SHP77 (cell line): Measurements from ENCODE around the gene ACO2.

Experiments used
- DNase-seq, 2 experiments: peaks; one replicate each; lab custom pipeline; 2025; lab: John Stamatoyannopoulos, UW

Gene ACO2

DNA sequence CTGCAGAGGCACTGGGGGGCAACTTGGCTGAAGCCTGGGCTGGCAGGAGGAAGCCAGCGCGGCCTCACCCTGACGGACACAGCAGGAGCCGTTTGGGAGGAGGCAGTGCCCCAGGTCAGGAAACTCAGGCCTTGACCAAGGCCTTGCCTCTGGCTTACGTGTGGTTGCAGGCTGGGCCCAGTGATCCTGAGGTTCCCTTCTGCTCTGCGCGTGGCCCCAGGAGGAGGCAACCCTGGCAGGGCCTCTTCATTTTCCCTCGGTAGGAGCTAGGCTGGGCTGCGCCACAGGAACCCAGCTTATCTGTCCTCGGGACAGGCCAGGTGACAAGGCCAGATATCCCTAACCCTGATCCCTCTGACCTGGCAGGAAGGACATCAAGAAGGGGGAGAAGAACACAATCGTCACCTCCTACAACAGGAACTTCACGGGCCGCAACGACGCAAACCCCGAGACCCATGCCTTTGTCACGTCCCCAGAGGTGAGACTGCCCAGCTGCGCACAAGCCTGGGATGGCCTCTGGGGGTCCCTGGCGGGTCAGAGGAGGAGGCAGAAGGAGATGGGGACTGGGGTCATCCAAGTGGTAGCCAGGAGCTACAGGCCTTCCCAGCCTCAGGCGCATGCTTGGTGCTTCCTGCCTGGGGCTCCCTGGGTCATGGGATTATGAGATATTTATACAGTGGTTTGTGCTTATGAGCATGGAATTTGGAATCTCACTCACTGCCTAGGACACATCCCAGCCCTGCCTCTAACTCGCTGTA, 54.7 kb downstream of the ACO2 start:
- no peak for DNase-seq

DNA sequence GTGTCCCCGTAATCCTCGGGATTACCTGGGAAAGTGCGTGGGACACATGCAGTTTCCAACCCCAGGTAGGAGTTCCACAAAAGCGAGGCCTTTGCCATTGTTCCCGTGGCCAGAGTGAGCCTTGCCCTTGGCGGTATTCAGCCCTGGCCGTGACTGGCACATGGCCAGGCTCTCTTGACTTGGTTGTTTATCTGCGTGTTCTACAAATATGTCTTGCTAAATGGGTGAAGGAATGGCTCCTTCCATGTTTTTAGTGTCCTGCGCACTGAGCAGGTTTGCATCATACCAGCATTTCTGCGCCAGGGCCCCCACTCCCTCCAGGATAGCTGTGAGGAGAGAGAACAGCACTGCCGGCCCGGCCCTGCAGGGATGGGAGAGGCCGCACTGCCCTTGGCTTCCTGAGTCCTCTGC, 55.3 kb downstream of the ACO2 start:
- DNase-seq = no peak

DNA sequence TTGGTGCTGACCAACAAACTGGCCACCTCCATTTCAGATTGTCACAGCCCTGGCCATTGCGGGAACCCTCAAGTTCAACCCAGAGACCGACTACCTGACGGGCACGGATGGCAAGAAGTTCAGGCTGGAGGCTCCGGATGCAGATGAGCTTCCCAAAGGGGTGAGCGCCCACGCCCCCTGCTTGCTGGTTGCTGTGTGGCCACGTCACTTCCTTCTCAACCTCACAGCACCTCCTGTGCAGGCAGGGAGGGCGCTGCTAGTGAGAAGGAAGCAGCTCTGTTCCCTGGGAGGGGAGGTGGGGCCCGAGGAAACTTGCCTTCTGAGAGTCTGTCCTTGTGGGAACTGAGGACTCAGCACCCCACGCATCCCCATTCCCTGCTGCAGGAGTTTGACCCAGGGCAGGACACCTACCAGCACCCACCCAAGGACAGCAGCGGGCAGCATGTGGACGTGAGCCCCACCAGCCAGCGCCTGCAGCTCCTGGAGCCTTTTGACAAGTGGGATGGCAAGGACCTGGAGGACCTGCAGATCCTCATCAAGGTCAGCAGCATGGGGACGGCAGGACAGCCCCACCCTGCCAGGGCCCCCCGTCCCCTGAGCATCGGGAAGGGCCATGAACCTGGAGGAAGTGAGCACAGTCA, 56.0 kb downstream of the ACO2 start:
- no peak for DNase-seq

DNA sequence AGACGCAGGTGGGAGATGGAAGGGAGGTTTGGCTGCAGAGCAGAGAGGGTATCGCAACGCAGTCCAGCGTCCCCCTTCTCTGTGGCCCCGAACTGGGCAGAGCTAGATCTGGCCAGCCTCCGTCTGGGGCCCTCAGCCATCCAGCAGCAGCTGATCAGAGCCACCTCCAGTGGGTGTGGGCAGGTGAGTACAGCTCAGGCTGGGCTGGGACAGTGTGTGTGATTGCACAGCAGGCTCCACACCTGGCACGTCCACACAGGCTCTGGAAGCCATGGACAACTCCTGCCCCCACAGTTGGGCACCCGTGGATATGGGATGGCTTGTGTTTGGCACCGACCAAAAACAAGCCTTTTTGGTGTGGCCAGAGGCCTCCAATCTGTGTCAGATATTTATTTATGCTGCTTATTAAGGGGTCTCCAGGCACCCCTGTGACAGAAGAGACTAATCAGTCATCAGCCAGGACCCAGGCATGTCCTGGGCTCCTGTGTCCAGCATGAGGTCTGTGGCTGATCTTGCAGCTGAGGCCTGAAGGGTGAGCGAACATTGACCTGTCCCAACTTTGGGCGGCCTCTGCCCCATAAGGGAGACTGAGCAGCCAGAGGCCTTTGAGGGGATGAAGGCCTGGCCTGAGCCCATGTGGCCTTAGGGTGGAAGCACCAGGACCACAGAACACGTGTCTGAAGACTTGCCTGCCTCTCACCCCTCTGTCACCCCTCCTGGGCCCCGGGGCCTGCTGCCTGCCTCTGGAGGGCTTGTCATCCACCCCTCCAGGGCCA, 56.7 kb downstream of the ACO2 start:
- no peak for DNase-seq

DNA sequence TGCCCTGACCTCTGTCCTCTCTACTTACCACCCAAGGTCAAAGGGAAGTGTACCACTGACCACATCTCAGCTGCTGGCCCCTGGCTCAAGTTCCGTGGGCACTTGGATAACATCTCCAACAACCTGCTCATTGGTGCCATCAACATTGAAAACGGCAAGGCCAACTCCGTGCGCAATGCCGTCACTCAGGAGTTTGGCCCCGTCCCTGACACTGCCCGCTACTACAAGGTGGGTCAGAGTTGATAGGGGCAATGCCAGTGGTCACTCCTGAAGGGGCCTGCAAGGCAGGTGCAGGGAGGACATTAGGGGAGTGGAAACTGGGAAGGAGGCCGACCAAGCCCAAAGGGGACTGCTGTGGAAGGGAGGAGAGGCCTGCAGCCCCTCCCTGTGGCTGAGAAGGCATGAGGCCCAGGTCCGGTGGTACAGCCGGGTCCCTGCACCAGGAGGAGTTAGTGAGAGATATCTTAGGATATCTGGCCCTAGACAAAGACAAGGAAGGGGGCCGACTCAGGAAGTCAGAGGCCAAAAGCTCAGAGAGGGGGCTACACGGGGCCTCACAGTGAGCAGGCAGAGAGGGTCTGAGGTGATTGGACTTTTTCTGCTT, 57.4 kb downstream of the ACO2 start:
- no peak for DNase-seq

- peak in 1 of 2 experiments; percentile 16 for DNase-seq
These were observed 58.2 kb downstream of the ACO2 start for GRCh38 chr22:41526830-41527799.

DNA sequence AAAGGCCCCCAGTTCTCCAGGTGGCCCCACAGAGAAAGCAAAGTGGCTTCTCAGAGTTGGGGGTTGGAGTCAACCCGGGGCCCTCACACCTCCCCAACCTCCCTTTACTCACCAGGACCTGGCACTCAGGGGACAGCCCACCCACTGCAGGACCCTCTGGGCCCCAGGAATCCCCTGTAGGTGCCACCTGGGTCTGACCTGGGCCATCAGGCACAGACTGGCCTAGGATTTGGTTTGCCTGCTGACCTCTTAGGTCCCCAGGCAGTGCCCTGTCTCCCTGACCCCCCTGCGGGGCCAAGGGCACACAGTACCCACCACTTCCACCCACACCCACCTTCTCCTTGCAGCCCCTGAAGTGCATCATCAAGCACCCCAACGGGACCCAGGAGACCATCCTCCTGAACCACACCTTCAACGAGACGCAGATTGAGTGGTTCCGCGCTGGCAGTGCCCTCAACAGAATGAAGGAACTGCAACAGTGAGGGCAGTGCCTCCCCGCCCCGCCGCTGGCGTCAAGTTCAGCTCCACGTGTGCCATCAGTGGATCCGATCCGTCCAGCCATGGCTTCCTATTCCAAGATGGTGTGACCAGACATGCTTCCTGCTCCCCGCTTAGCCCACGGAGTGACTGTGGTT, 59.3 kb downstream of the ACO2 start:
- DNase-seq = no peak

- no peak for DNase-seq
These were observed 60.1 kb downstream of the ACO2 start for GRCh38 chr22:41528938-41529561.

DNA sequence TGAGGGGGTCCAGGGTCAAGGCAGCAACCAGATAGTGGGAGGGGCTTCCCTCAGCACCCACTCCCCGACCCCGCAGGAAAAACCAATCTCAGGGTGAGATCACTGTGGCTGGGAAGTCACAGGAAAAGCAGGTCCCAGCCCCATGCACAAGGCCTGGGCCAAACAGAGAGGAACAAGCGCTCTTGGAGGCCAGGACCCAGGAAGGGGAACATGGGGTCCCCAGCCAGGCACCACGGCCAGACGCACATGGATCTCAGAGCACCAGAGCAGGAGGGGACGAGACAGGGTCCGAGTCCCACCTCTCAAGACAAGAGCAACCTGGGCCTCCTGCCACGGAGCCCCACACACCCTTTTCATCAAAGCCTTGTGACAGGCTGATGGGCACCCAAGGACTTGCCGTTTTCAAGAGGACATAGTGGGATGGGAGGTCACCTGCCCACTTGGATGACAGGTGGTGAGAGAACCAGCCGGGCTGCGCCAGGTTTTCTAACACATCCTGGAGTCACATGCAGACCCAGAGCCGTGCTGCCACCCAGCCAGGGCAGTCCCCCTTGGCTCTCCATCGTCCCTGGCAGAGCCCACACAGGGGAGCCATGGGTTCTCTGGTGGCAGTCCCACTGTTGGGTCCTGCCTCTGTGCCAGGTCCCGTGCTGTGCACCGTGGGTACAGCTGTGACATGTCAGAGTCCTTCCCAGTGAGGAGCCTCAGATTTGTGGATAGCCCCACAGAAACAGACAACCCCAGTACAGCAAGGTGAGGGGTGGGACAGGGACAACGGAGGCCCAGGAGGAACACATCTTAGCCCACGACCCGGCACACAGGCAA, 62.2 kb downstream of the ACO2 start:
- no peak for DNase-seq

GRCh38 chr22:41531715-41532477, 63.0 kb downstream of the ACO2 start:
- DNase-seq = no peak

DNA sequence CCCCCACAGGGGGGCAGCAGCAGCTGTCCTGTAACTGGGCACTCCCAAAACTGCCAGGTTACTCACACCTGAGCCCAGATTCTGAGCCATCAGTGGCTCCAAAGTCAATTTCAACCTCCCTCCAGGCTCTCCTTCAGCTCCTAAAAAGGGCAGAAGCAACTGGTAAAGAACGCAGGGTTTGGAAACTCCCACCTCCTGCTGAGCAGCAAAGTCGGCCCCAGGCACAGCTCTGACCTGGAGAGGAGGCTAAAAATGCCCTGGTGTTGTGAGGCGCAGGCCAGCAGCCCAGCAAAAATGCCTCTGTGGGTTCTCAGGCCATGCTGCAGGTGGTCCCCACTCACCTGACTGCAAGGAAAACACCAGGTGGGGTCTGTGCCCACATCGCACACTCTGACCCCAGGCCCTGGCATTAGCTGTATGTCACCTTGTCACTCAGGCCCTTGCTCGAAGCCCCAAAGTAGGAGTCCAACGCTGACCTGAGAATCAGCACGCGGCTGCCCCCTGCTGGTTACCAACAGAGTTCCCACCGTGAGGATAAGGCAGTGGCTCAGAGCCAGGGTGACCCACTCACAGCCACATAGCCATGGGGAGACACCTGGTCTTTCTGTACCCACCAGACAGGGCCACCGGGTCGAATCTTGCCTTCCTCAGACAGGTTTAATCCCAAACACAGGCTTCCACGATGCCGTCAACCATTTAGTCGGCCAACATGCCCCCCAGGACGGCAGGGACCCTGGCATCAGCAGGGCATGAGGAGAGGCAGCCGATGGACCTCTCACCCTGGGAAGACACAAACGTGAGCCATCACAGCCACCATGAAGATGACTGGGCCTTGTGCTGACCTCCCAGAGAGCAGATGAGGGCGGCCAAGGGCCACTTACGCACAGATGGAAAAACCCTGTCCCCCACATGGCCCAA, 64.2 kb downstream of the ACO2 start:
- peak; percentile 49 to 54 for DNase-seq

GRCh38 chr22:41534219-41534618, 65.3 kb downstream of the ACO2 start:
- DNase-seq = no peak

- DNase-seq = peak in 1 of 2 experiments; percentile 17
These were observed 66.3 kb downstream of the ACO2 start for GRCh38 chr22:41535244-41535643.

GRCh38 chr22:41537203-41537602, 68.3 kb downstream of the ACO2 start:
- DNase-seq = no peak

GRCh38 chr22:41538583-41538982, 69.7 kb downstream of the ACO2 start:
- DNase-seq = no peak

DNA sequence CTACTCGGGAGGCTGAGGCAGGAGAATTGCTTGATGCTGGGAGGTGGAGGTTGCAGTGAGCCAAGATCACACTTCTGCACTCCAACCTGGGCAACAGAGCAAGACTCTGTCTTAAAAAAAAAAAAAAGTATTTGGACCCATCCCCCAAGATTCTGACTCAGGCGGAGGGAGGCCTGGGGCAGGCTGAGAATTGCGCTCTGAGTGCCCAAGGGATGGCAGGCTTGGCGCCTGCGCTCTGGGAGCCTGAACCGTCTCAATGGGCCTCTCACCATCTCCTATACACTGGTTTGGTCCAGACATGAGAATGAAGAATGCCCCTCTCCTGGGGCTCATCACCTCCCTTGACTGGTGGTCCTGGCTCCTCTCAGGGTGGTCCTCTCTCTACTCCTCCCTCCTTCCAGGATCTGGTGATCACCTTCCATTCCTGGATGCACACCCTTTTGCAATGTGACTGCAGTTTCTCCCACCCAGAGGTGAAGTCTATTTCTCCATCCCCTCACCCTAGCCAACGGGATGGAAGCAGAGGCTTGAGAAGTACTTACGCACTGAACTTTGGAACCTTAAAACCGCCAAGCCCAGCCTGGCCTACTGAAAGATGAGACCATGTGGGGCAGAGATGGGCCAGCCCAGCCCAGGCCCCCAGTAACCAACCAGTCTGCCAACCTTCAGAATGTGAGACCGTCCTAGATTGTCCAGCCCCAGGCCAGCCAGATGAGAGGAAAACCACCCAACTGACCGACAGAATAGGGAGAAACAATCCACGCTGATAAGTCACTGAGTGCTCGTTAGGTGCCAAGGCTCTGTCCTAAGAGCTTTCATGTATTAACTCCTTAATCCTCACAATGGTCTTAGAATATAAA, 70.5 kb downstream of the ACO2 start:
- no peak for DNase-seq

DNA sequence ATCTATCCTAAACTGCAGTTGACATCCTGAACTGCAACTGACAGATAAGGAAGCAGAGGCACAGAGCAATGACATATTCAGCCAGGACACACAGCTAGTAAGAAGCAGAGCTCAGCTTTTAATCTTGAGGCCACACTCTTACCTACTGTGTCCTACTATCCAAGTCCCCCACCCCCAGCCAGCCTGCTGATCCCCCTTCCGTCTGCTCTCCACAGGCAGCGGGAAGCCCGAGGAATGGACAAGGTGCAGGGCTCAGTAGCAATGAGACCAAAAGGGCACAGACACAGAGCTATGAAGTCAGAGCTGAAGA, 71.0 kb downstream of the ACO2 start:
- DNase-seq = no peak
